ENCODE data around the gene TUBB4B. TPM values are rescaled to one million over a fixed set of nuclear protein-coding genes. Genes with fewer than 3 reads are reported as not detected.

Gene TUBB4B
- total RNA-seq, 1 donor from 2014 or later: 262 TPM

DNA sequence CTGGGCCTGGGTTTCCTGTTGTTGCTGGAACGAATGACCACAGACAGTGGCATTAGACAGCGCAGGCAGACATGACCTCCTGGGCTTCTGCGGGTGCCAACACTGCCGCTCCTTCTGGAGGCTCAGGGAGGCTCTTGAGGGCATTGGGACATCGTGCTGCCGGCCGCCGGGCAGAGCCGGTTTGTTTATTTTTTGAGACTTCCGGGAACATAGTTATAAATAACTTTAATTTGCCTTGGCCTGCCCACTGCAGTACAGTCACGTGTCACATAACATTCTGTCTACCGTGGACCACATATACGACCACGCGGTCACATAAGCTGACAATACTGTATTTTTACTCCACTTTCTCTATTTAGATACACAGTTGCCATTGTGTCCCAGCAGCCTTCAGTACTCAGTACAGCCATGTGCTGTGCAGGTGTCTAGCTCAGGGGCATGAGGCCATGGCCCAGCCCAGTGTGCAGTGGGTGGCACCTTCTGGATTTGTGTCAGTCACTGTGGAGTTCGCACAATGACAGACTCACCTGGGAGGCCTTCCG is 28.2 kb downstream of the TUBB4B start:
- H3K36me3 ChIP-seq (ENCODE audit: control insufficient read depth, insufficient read depth, low read length): peaks cover 1% of the 10 kb centered on the region
- DNase-seq (ENCODE audit: low read depth): no peak
- no peak overlapping the region for H3K4me3 ChIP-seq (ENCODE audit: low read depth, low read length)
- H3K27me3 ChIP-seq (ENCODE audit: control insufficient read depth, insufficient read depth, low read length): no peaks in the 10 kb centered on the region
- TF ChIP-seq, protein P1, sequence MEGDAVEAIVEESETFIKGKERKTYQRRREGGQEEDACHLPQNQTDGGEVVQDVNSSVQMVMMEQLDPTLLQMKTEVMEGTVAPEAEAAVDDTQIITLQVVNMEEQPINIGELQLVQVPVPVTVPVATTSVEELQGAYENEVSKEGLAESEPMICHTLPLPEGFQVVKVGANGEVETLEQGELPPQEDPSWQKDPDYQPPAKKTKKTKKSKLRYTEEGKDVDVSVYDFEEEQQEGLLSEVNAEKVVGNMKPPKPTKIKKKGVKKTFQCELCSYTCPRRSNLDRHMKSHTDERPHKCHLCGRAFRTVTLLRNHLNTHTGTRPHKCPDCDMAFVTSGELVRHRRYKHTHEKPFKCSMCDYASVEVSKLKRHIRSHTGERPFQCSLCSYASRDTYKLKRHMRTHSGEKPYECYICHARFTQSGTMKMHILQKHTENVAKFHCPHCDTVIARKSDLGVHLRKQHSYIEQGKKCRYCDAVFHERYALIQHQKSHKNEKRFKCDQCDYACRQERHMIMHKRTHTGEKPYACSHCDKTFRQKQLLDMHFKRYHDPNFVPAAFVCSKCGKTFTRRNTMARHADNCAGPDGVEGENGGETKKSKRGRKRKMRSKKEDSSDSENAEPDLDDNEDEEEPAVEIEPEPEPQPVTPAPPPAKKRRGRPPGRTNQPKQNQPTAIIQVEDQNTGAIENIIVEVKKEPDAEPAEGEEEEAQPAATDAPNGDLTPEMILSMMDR (IDR thresholded peaks at IDR 0.05; ENCODE audit: insufficient read depth, low read length, poor library complexity, severe bottlenecking): no peak

DNA sequence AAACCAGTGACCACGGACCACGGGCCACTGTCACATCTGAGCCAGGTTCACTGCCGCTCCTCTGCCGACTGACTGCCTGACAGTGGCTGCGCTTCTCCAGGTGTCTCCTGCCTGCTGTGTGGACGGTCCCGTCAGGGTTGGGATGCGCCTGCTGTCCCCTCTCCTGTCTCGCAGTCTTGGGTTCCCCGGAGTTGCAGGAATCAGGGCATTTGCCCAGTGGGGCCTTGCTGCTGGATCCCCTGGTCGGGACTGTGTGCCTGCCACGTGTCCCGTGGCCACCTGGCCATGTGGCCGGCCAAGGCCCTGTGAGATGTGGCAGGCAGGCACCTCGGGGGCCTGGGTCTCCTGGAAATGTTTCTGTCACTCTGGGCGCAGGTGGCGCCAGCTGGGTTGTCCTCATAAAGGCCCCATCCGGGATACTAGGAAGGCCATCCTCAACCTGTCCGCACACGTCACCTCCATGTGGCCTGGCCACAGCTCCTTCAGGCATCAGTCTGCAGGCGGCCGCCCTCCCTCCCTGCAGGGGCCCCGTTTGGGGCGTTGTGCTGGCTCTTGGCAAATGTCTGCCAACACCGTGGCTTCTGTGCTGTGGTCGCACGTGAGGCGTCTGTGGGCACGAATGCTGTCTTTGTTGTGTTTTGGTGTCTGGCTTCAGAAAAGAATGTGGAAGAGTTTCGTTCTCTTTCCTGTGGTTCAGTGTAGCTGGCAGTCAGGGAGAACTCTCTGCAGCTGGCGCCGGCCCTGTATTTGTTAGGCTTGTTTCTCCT is 30.0 kb downstream of the TUBB4B start:
- Histone ChIP-seq H3K36me3 (ENCODE audit: control insufficient read depth, insufficient read depth, low read length) (peaks cover 1% of the 10 kb centered on the region), H3K4me3 (ENCODE audit: low read depth, low read length) (no peak overlapping the region), H3K27me3 (ENCODE audit: control insufficient read depth, insufficient read depth, low read length) (no peaks in the 10 kb centered on the region)
- TF ChIP-seq, protein P1 (IDR thresholded peaks at IDR 0.05; ENCODE audit: insufficient read depth, low read length, poor library complexity, severe bottlenecking): no peak
- no peak for DNase-seq (ENCODE audit: low read depth)

- no peak for DNase-seq (ENCODE audit: low read depth)
- Histone ChIP-seq H3K27me3 (ENCODE audit: control insufficient read depth, insufficient read depth, low read length) (no peaks in the 10 kb centered on the region), H3K36me3 (ENCODE audit: control insufficient read depth, insufficient read depth, low read length) (peaks cover 1% of the 10 kb centered on the region), H3K4me3 (ENCODE audit: low read depth, low read length) (no peak overlapping the region)
- TF ChIP-seq, protein P1 (IDR thresholded peaks at IDR 0.05; ENCODE audit: insufficient read depth, low read length, poor library complexity, severe bottlenecking): no peak
Observed at GRCh38 chr9:137271696-137272076, 30.6 kb downstream of the TUBB4B start.

DNA sequence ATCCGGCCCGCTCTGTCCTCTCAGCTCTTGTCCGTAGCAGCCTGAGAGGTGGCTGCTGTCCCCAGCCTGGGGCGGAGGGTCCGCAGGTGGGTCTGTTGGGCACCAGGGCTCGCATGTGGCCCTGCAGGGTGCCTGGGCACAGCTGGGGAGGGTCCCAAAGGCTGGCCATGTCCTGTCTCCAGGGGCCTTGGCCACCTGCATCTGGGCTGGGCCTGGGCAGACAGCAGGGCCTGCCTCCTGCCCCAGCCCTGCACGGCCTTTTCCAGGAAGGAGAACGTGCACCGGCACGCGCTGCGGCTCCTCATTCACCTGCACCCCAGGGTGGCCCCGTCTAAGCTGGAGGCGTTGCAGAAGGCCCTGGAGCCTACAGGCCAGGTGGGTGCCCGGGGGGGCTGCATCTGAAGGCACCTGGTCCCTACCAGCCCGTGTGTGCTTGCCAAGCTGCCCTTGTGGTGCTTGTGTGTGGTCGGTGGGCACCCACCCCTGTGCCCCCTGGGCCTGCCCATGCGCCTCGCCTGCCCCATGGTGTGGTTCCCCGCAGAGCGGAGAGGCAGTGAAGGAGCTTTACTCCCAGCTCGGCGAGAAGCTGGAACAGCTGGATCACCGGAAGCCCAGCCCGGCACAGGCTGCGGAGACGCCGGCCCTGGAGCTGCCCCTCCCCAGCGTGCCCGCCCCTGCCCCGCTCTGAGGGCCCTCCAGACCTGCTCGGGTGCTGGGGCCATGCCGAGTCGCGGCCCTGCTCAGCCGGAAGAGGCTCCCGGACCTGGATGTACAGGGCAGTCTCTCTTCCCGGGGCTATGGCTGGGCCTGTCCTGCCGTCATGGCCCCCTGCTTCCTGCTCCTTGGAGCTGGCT is 31.4 kb downstream of the TUBB4B start:
- DNase-seq (ENCODE audit: low read depth): no peak
- Histone ChIP-seq H3K4me3 (ENCODE audit: low read depth, low read length) (no peak overlapping the region), H3K36me3 (ENCODE audit: control insufficient read depth, insufficient read depth, low read length) (no peaks in the 10 kb centered on the region), H3K27me3 (ENCODE audit: control insufficient read depth, insufficient read depth, low read length) (no peaks in the 10 kb centered on the region)
- TF ChIP-seq, protein P1 (IDR thresholded peaks at IDR 0.05; ENCODE audit: insufficient read depth, low read length, poor library complexity, severe bottlenecking): no peak

- TF ChIP-seq, protein P1 (IDR thresholded peaks at IDR 0.05; ENCODE audit: insufficient read depth, low read length, poor library complexity, severe bottlenecking): no peak
- Histone ChIP-seq H3K27me3 (ENCODE audit: control insufficient read depth, insufficient read depth, low read length) (no peaks in the 10 kb centered on the region), H3K36me3 (ENCODE audit: control insufficient read depth, insufficient read depth, low read length) (no peaks in the 10 kb centered on the region), H3K4me3 (ENCODE audit: low read depth, low read length) (no peak overlapping the region)
- no peak for DNase-seq (ENCODE audit: low read depth)
Observed at GRCh38 chr9:137273095-137273490, 32.0 kb downstream of the TUBB4B start.

Measured in kidney epithelial cell (primary cell).